ENCODE results near the gene YPEL1. TPM values are rescaled to one million over a fixed set of nuclear protein-coding genes. Genes with fewer than 3 reads are reported as not detected.

Gene YPEL1
- total and polyA plus RNA-seq, 10 of the 15 experiments (the other 5 are each of a cell fraction or from before 2014, with no cell fraction given), result 0.13 to 5.0 (median 1.6) TPM

DNA sequence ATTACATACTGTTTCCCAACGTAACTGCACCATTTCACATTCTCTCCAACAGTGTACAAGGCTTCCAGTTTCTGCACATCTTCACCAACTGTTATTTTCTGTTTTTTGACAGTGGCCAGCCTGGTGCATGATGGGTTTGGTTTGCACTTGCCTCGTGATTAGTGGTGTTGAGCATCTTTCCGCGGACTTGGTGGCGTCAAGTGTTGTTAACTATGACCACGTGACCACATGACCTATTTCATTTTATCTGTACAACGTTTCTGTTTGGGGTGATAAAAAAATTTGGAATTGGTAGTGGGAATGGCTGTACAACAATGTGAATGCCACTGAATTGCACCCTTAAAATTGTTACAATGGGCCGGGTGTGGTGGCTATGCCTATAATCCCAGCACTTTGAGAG, 2.5 kb upstream of the YPEL1 start:
- RAD21 ChIA-PET (ENCODE audit: unreplicated experiment), result no interaction called here
- Histone ChIP-seq H4K20me1 (ENCODE audit: control insufficient read depth, insufficient read depth) (no peaks in the 10 kb centered on the region), H3K9ac (ENCODE audit: control insufficient read depth, insufficient read depth, low read length) (no peak overlapping the region), H2AFZ (ENCODE audit: control insufficient read depth, low read depth, low read length) (no peak overlapping the region), H3K4me3 (no peak overlapping the region), H3K27me3 (replicated peaks in 1 of 2; ENCODE audit: control insufficient read depth in 2 of 2, insufficient read depth in 2 of 2, low read length in 1 of 2) (no peaks in the 10 kb centered on the region), H3K79me2 (ENCODE audit: control insufficient read depth, insufficient read depth, low read length) (no peaks in the 10 kb centered on the region), H3K4me2 (ENCODE audit: control insufficient read depth, insufficient read depth) (no peak overlapping the region), H3K4me1 (ENCODE audit: control insufficient read depth, insufficient read depth, low read length) (peaks cover 5% of the 10 kb centered on the region; the same call in 1 of the 2 replicates), H3K9me3 (replicated peaks; ENCODE audit: control insufficient read depth, insufficient read depth, low read length) (no peaks in the 10 kb centered on the region), H3K27ac (ENCODE audit: control insufficient read depth, insufficient read depth) (no peak overlapping the region), H3K36me3 (ENCODE audit: control insufficient read depth in 2 of 2, insufficient read depth in 2 of 2, low read length in 1 of 2) (no peaks in the 10 kb centered on the region)
- no peak for DNase-seq (ENCODE audit: low read depth, low spot score)
- no peak for ATAC-seq
- no peak for FAIRE-seq
- POLR2A ChIA-PET, result no interaction called here
- intact Hi-C loops (cut with micrococcal nuclease; ENCODE audit: unreplicated experiment), result no loop called here
- BruUV-seq (replicated peaks), result no TSS peak
- in situ Hi-C loops (cut with MboI), result no loop called here
- CTCF ChIA-PET, result no interaction called here
- SMC1A ChIA-PET (ENCODE audit: uncharacterized antibody, unreplicated experiment), result interaction anchor here (1.5 kb wide), 1 partner anchor 25 kb away, joined by 6 read pairs; no protein-coding TSS in a partner anchor
- 62% methylated on average over 8 of the region's 8 CpGs for WGBS (ENCODE audit: insufficient coverage, insufficient replicate concordance, low lambda C conversion rate, missing lambda C conversion rate)
- TF ChIP-seq MYC (IDR thresholded peaks at IDR 0.05; ENCODE audit: insufficient read depth, insufficient read length, insufficient replicate concordance, low read length, severe bottlenecking), result no peak
- TF ChIP-seq, protein P1, sequence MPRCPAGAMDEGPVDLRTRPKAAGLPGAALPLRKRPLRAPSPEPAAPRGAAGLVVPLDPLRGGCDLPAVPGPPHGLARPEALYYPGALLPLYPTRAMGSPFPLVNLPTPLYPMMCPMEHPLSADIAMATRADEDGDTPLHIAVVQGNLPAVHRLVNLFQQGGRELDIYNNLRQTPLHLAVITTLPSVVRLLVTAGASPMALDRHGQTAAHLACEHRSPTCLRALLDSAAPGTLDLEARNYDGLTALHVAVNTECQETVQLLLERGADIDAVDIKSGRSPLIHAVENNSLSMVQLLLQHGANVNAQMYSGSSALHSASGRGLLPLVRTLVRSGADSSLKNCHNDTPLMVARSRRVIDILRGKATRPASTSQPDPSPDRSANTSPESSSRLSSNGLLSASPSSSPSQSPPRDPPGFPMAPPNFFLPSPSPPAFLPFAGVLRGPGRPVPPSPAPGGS (IDR thresholded peaks at IDR 0.05; ENCODE audit: borderline replicate concordance, insufficient read depth, low read depth, low read length, poor library complexity, severe bottlenecking), result no peak
- no peak for TF ChIP-seq SIN3A (IDR thresholded peaks at IDR 0.05; ENCODE audit: low read depth, low read length)
- TF ChIP-seq, protein P2, sequence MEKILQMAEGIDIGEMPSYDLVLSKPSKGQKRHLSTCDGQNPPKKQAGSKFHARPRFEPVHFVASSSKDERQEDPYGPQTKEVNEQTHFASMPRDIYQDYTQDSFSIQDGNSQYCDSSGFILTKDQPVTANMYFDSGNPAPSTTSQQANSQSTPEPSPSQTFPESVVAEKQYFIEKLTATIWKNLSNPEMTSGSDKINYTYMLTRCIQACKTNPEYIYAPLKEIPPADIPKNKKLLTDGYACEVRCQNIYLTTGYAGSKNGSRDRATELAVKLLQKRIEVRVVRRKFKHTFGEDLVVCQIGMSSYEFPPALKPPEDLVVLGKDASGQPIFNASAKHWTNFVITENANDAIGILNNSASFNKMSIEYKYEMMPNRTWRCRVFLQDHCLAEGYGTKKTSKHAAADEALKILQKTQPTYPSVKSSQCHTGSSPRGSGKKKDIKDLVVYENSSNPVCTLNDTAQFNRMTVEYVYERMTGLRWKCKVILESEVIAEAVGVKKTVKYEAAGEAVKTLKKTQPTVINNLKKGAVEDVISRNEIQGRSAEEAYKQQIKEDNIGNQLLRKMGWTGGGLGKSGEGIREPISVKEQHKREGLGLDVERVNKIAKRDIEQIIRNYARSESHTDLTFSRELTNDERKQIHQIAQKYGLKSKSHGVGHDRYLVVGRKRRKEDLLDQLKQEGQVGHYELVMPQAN (conservative IDR thresholded peaks at IDR 0.05), result no peak
- TF ChIP-seq CREB1 (IDR thresholded peaks at IDR 0.05; ENCODE audit: low read depth), result no peak
- no peak for TF ChIP-seq SP1 (IDR thresholded peaks at IDR 0.05; ENCODE audit: low read depth, low read length)
- TF ChIP-seq, protein P3, sequence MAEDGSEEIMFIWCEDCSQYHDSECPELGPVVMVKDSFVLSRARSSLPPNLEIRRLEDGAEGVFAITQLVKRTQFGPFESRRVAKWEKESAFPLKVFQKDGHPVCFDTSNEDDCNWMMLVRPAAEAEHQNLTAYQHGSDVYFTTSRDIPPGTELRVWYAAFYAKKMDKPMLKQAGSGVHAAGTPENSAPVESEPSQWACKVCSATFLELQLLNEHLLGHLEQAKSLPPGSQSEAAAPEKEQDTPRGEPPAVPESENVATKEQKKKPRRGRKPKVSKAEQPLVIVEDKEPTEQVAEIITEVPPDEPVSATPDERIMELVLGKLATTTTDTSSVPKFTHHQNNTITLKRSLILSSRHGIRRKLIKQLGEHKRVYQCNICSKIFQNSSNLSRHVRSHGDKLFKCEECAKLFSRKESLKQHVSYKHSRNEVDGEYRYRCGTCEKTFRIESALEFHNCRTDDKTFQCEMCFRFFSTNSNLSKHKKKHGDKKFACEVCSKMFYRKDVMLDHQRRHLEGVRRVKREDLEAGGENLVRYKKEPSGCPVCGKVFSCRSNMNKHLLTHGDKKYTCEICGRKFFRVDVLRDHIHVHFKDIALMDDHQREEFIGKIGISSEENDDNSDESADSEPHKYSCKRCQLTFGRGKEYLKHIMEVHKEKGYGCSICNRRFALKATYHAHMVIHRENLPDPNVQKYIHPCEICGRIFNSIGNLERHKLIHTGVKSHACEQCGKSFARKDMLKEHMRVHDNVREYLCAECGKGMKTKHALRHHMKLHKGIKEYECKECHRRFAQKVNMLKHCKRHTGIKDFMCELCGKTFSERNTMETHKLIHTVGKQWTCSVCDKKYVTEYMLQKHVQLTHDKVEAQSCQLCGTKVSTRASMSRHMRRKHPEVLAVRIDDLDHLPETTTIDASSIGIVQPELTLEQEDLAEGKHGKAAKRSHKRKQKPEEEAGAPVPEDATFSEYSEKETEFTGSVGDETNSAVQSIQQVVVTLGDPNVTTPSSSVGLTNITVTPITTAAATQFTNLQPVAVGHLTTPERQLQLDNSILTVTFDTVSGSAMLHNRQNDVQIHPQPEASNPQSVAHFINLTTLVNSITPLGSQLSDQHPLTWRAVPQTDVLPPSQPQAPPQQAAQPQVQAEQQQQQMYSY (CRISPR knock-in tag; IDR thresholded peaks at IDR 0.05), result no peak
- no peak for TF ChIP-seq MEF2A (IDR thresholded peaks at IDR 0.05; ENCODE audit: insufficient read depth, low read depth, low read length)
- TF ChIP-seq GABPA (IDR thresholded peaks at IDR 0.05; ENCODE audit: low read depth), result no peak
- TF ChIP-seq, protein P4, sequence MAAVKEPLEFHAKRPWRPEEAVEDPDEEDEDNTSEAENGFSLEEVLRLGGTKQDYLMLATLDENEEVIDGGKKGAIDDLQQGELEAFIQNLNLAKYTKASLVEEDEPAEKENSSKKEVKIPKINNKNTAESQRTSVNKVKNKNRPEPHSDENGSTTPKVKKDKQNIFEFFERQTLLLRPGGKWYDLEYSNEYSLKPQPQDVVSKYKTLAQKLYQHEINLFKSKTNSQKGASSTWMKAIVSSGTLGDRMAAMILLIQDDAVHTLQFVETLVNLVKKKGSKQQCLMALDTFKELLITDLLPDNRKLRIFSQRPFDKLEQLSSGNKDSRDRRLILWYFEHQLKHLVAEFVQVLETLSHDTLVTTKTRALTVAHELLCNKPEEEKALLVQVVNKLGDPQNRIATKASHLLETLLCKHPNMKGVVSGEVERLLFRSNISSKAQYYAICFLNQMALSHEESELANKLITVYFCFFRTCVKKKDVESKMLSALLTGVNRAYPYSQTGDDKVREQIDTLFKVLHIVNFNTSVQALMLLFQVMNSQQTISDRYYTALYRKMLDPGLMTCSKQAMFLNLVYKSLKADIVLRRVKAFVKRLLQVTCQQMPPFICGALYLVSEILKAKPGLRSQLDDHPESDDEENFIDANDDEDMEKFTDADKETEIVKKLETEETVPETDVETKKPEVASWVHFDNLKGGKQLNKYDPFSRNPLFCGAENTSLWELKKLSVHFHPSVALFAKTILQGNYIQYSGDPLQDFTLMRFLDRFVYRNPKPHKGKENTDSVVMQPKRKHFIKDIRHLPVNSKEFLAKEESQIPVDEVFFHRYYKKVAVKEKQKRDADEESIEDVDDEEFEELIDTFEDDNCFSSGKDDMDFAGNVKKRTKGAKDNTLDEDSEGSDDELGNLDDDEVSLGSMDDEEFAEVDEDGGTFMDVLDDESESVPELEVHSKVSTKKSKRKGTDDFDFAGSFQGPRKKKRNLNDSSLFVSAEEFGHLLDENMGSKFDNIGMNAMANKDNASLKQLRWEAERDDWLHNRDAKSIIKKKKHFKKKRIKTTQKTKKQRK (IDR thresholded peaks at IDR 0.05; ENCODE audit: low read depth, low read length), result no peak
- TF ChIP-seq CBX3 (IDR thresholded peaks at IDR 0.05; ENCODE audit: borderline replicate concordance, low read depth), result no peak
- no peak for TF ChIP-seq CHD1 (IDR thresholded peaks at IDR 0.05; ENCODE audit: low read depth, low read length)

All from GM12878 (cell line).